Neural cell (in vitro differentiated cells): ENCODE data around the gene ZHX3. TPM values are rescaled to one million over a fixed set of nuclear protein-coding genes. Genes with fewer than 3 reads are reported as not detected.

Source experiments
- H2AFZ ChIP-seq: fragments of 200-600, 300-800 bp; sonication (generic), shearing (Covaris generic); 2 replicates; pipeline ENCODE4 v1.6.0; 2014; ENCODE audit warnings: low read depth, mild to moderate bottlenecking, antibody characterized with exemption, low read length, moderate library complexity
- H3F3A ChIP-seq: fragments of 200-600 bp; shearing (Covaris generic); 2 replicates; pipeline ENCODE4 v1.6.1; 2016; ENCODE audit warnings: mild to moderate bottlenecking, moderate library complexity, mixed read lengths, antibody characterized with exemption, low read length; ENCODE audit not compliant: insufficient read depth, poor library complexity, severe bottlenecking
- H3K27ac ChIP-seq: fragments of 200-600, 300-800 bp; sonication (generic), shearing (Covaris generic); 2 replicates; pipeline ENCODE4 v1.5.1; 2014; ENCODE audit warnings: mild to moderate bottlenecking, low read length, moderate library complexity
- H3K27me3 ChIP-seq: fragments of 300-800, 200-600 bp; sonication (generic), shearing (Covaris generic); 2 replicates; pipeline ENCODE4 v1.6.0; 2014; ENCODE audit warnings: mild to moderate bottlenecking, low read depth, low read length, moderate library complexity; ENCODE audit not compliant: insufficient read depth
- H3K36me3 ChIP-seq: fragments of 300-800, 200-600 bp; sonication (generic), shearing (Covaris generic); 2 replicates; pipeline ENCODE4 v1.5.1; 2014; ENCODE audit warnings: mild to moderate bottlenecking, antibody characterized with exemption, low read length, moderate library complexity; ENCODE audit not compliant: insufficient read depth
- H3K4me2 ChIP-seq: fragments of 300-800, 200-600 bp; sonication (generic), shearing (Covaris generic); 2 replicates; pipeline ENCODE4 v1.6.0; 2014; ENCODE audit warnings: mild to moderate bottlenecking, low read length
- H3K4me3 ChIP-seq: fragments of 300-800, 200-600 bp; sonication (generic), shearing (Covaris generic); 2 replicates; pipeline ENCODE4 v1.5.1; 2014; ENCODE audit warnings: mild to moderate bottlenecking, low read length, moderate library complexity
- H3K79me2 ChIP-seq: fragments of 200-600 bp; shearing (Covaris generic); replicated peaks from 2 replicates; pipeline ENCODE4 v1.6.0; 2014; ENCODE audit warnings: mild to moderate bottlenecking, low read length, moderate library complexity; ENCODE audit not compliant: insufficient read depth
- H3K9ac ChIP-seq: fragments of 300-800, 200-600 bp; sonication (generic), shearing (Covaris generic); 2 replicates; pipeline ENCODE4 v1.6.1; 2016; ENCODE audit warnings: mild to moderate bottlenecking, low read length, mixed read lengths
- H3K9me2 ChIP-seq: fragments of 200-600 bp; shearing (Covaris generic); 2 replicates; pipeline ENCODE4 v1.6.1; 2016; ENCODE audit warnings: mild to moderate bottlenecking, low read length, mixed read lengths; ENCODE audit not compliant: insufficient read depth
- H3K9me3 ChIP-seq: fragments of 200-600, 300-800 bp; sonication (generic), shearing (Covaris generic); 2 replicates; pipeline ENCODE4 v1.6.1; 2016; ENCODE audit warnings: mild to moderate bottlenecking, mixed run types, low read length, moderate library complexity, mixed read lengths
- H4K20me1 ChIP-seq: fragments of 200-600 bp; shearing (Covaris generic); 2 replicates; pipeline ENCODE4 v1.6.1; 2016; ENCODE audit warnings: mild to moderate bottlenecking, mixed run types; ENCODE audit not compliant: insufficient read depth
- EP300 ChIP-seq: fragments of 450-650 bp; conservative IDR thresholded peaks from 2 replicates; pipeline ENCODE4 v1.6.1; 2014; ENCODE audit warnings: antibody characterized with exemption, mild to moderate bottlenecking, moderate library complexity; ENCODE audit not compliant: poor library complexity, severe bottlenecking
- EZH2 ChIP-seq: fragments of 200-600, 300-800 bp; shearing (Covaris generic), sonication (generic); IDR thresholded peaks from 2 replicates; pipeline ENCODE4 v1.6.1; 2014; ENCODE audit warnings: antibody characterized with exemption, low read length, borderline replicate concordance, mild to moderate bottlenecking; ENCODE audit not compliant: insufficient read depth, poor library complexity, severe bottlenecking
- MXI1 ChIP-seq: fragments of 450-650 bp; conservative IDR thresholded peaks from 2 replicates; pipeline ENCODE4 v1.6.1; 2014; ENCODE audit warnings: antibody characterized with exemption, mild to moderate bottlenecking; ENCODE audit not compliant: poor library complexity, severe bottlenecking
- POLR2AphosphoS5 ChIP-seq: IDR thresholded peaks from 2 replicates; pipeline ENCODE4 v1.6.1; 2012
- RAD21 ChIP-seq: fragments of 450-650 bp; conservative IDR thresholded peaks from 2 replicates; pipeline ENCODE4 v1.6.1; 2014; ENCODE audit warnings: antibody characterized with exemption, mild to moderate bottlenecking, moderate library complexity
- SMC3 ChIP-seq: fragments of 450-650 bp; conservative IDR thresholded peaks from 2 replicates; pipeline ENCODE4 v1.6.1; 2014; ENCODE audit warnings: antibody characterized with exemption, mild to moderate bottlenecking, moderate library complexity; ENCODE audit not compliant: poor library complexity
- TAF1 ChIP-seq: IDR thresholded peaks from 2 replicates; pipeline ENCODE4 v1.6.1; 2012; ENCODE audit warnings: low read depth
- polyA plus RNA-seq: library from polyadenylated mRNA; depleted of rRNA; stranded (reverse); fragments of >200 nt; gene quantifications from 2 replicates; pipeline ENCODE4 v1.2.3, GENCODE V29; 2014
- TF ChIP-seq, protein P1 (sequence below): IDR thresholded peaks from 2 replicates; pipeline ENCODE4 v1.6.1; 2012; ENCODE audit warnings: borderline replicate concordance
- TF ChIP-seq, protein P2 (sequence below): fragments of 450-650 bp; IDR thresholded peaks from 2 replicates; pipeline ENCODE4 v1.5.1; 2014; ENCODE audit warnings: antibody characterized with exemption, mild to moderate bottlenecking, moderate library complexity; ENCODE audit not compliant: poor library complexity, severe bottlenecking

The ZHX3 gene
- polyA plus RNA-seq, 1 donor from 2014 or later, result 10.3 TPM

DNA sequence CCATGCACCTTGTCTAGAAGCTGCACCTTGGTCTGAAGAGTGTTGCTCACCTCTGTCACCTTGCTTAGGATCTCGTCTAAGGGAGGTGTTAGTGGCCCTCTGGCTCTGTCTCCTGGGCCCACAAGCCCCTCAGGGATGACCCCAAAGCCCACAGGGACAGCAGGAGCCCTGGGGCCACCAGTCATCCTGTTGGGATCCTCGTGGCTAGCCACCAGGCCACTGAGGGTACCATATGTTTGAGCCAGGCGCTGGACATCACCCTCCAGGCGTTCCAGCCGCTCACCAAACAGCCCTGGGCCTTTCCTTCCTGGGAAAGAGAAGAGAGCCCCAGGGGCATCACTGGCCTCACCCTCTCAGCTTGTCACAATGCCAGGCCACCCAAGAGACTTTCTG, 45.2 kb upstream of the ZHX3 start:
- Histone ChIP-seq H3K79me2 (no peaks in the 10 kb centered on the region), H3K9me2 (no peaks in the 10 kb centered on the region), H3K4me2 (no peak overlapping the region), H4K20me1 (no peaks in the 10 kb centered on the region), H3K36me3 (no peaks in the 10 kb centered on the region), H3K9ac (no peak overlapping the region), H3K27ac (no peak overlapping the region), H2AFZ (no peak overlapping the region), H3F3A (no peaks in the 10 kb centered on the region), H3K4me3 (no peak overlapping the region), H3K27me3 (peaks cover 30% of the 10 kb centered on the region), H3K9me3 (no peaks in the 10 kb centered on the region)
- TF ChIP-seq, protein P1, sequence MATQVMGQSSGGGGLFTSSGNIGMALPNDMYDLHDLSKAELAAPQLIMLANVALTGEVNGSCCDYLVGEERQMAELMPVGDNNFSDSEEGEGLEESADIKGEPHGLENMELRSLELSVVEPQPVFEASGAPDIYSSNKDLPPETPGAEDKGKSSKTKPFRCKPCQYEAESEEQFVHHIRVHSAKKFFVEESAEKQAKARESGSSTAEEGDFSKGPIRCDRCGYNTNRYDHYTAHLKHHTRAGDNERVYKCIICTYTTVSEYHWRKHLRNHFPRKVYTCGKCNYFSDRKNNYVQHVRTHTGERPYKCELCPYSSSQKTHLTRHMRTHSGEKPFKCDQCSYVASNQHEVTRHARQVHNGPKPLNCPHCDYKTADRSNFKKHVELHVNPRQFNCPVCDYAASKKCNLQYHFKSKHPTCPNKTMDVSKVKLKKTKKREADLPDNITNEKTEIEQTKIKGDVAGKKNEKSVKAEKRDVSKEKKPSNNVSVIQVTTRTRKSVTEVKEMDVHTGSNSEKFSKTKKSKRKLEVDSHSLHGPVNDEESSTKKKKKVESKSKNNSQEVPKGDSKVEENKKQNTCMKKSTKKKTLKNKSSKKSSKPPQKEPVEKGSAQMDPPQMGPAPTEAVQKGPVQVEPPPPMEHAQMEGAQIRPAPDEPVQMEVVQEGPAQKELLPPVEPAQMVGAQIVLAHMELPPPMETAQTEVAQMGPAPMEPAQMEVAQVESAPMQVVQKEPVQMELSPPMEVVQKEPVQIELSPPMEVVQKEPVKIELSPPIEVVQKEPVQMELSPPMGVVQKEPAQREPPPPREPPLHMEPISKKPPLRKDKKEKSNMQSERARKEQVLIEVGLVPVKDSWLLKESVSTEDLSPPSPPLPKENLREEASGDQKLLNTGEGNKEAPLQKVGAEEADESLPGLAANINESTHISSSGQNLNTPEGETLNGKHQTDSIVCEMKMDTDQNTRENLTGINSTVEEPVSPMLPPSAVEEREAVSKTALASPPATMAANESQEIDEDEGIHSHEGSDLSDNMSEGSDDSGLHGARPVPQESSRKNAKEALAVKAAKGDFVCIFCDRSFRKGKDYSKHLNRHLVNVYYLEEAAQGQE, result no peak
- TF ChIP-seq POLR2AphosphoS5 (no peak), SMC3 (no peak), EZH2 (no peak), TAF1 (no peak), MXI1 (no peak), EP300 (no peak), RAD21 (no peak)
- TF ChIP-seq, protein P2, sequence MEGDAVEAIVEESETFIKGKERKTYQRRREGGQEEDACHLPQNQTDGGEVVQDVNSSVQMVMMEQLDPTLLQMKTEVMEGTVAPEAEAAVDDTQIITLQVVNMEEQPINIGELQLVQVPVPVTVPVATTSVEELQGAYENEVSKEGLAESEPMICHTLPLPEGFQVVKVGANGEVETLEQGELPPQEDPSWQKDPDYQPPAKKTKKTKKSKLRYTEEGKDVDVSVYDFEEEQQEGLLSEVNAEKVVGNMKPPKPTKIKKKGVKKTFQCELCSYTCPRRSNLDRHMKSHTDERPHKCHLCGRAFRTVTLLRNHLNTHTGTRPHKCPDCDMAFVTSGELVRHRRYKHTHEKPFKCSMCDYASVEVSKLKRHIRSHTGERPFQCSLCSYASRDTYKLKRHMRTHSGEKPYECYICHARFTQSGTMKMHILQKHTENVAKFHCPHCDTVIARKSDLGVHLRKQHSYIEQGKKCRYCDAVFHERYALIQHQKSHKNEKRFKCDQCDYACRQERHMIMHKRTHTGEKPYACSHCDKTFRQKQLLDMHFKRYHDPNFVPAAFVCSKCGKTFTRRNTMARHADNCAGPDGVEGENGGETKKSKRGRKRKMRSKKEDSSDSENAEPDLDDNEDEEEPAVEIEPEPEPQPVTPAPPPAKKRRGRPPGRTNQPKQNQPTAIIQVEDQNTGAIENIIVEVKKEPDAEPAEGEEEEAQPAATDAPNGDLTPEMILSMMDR, result no peak

DNA sequence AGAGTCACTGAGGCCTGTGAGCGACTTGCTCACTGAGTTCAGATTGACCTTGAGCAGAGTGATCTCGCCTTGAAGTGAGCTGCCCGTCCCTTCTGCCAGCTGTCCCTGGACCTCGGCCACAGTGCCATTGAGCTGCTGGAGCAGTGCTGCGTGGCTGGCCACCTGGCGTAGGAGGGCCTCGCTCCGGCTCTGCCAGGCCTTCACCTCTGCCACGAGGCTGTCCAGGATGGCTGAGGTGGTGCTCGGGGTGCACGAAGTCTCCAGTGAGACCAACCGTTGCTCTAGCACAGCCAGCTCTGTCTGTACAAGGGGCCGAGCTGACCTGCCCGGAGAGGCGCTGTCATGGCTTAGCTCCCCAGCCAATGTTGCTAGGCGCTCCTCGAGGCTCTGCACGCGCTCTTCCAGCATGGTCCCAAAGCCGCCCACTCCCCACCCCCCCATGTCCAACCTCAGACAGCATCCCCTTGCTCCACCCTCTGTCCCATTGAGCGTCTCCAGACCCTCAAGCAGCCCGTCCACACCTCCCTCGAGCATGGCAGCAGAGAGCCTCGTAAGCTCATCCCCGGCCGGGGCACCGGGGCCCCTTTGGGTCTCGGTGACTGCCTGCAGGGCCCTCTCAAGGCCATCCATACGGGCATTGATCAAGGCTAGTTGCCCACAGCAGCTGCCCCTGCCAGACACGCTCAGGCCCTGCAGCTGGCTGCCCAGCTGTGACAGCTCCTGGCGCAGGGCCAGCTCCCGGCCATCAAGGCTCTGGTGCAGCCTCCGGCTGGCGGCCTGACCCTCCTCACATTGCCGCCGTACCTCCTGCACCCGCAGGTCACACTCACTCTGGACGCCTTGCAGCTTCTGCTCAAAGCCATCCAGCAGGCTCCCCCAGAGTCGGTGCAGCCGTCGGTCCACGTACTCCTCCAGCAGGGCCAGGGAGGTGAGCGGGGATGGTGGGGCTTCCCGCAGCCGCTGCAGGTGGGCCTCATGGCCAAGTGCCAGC, 44.5 kb upstream of the ZHX3 start:
- H3K27me3 ChIP-seq, result peaks cover 23% of the 10 kb centered on the region
- H3K27ac ChIP-seq, result no peak overlapping the region
- no peak overlapping the region for H3K9ac ChIP-seq
- H2AFZ ChIP-seq, result no peak overlapping the region
- no peaks in the 10 kb centered on the region for H3K36me3 ChIP-seq
- H3K4me3 ChIP-seq, result no peak overlapping the region
- no peaks in the 10 kb centered on the region for H4K20me1 ChIP-seq
- H3K79me2 ChIP-seq, result no peaks in the 10 kb centered on the region
- H3K9me3 ChIP-seq, result no peaks in the 10 kb centered on the region
- no peak for TF ChIP-seq EP300
- H3F3A ChIP-seq, result no peaks in the 10 kb centered on the region
- H3K4me2 ChIP-seq, result no peak overlapping the region
- no peaks in the 10 kb centered on the region for H3K9me2 ChIP-seq
